HEK293 (cell line): ENCODE data around the gene GUCY1B1.

ENCODE experiments used
- SALL2 ChIP-seq: fragments of 450-650 bp; formaldehyde crosslinking; IDR thresholded peaks from 2 replicates; pipeline ENCODE4 v1.5.0; 2017; ENCODE audit warnings: missing biosample characterization, mild to moderate bottlenecking, missing genetic modification characterization, borderline replicate concordance
- ZFP41 ChIP-seq: fragments of 450-650 bp; formaldehyde crosslinking; IDR thresholded peaks from 2 replicates; pipeline ENCODE4 v1.5.1; 2016; ENCODE audit warnings: missing biosample characterization, missing genetic modification characterization, borderline replicate concordance
- ZNF274 ChIP-seq, 2 experiments: fragments of 200-500 bp in 1 of 2; fragments of 450-650 bp in 1 of 2; sonication (Bioruptor generic) in 1 of 2; formaldehyde crosslinking in 1 of 2; IDR thresholded peaks; 2 replicates each; pipeline versions ENCODE4 v1.5.1 to v1.6.1; 2014 to 2016; ENCODE audit warnings: borderline replicate concordance in 1 of 2, inconsistent platforms in 1 of 2, low read length in 1 of 2, missing biosample characterization in 1 of 2, missing genetic modification characterization in 1 of 2
- ZNF830 ChIP-seq: fragments of 450-650 bp; IDR thresholded peaks from 2 replicates; pipeline ENCODE4 v1.5.0; 2018; ENCODE audit warnings: missing biosample characterization, missing genetic modification characterization, low read depth, mild to moderate bottlenecking, moderate library complexity
- TF ChIP-seq, protein P1 (sequence below): fragments of 450-650 bp; formaldehyde crosslinking; IDR thresholded peaks from 2 replicates; pipeline ENCODE4 v1.5.1; 2016; ENCODE audit warnings: missing biosample characterization, missing genetic modification characterization, borderline replicate concordance

DNA sequence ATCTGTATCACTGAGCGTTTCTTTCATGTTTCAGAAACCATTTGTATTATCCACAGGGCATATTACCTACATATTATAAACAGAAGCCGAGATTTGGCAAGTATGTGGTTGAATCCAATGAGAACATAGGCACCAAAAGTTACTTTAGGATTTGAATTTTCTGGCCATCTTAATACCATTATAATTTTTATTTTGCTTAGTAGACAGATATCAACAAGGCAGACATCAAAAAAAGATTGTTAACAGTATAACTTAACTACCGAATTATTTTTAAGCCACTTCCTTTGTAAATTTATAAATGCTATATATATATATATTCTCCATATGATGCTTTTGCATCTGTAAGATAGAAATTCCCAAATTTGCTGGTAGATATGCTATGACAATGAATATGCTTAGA lies 2.2 kb downstream of the GUCY1B1 start:
- TF ChIP-seq ZNF274 (IDR thresholded peaks at IDR 0.05; ENCODE audit: low read length) (no peak), ZNF274 (tag by site-specific recombination; IDR thresholded peaks at IDR 0.05; ENCODE audit: borderline replicate concordance) (no peak), SALL2 (tag by site-specific recombination) (no peak), ZFP41 (no peak), ZNF830 (tag by site-specific recombination) (no peak)
- TF ChIP-seq, protein P1, sequence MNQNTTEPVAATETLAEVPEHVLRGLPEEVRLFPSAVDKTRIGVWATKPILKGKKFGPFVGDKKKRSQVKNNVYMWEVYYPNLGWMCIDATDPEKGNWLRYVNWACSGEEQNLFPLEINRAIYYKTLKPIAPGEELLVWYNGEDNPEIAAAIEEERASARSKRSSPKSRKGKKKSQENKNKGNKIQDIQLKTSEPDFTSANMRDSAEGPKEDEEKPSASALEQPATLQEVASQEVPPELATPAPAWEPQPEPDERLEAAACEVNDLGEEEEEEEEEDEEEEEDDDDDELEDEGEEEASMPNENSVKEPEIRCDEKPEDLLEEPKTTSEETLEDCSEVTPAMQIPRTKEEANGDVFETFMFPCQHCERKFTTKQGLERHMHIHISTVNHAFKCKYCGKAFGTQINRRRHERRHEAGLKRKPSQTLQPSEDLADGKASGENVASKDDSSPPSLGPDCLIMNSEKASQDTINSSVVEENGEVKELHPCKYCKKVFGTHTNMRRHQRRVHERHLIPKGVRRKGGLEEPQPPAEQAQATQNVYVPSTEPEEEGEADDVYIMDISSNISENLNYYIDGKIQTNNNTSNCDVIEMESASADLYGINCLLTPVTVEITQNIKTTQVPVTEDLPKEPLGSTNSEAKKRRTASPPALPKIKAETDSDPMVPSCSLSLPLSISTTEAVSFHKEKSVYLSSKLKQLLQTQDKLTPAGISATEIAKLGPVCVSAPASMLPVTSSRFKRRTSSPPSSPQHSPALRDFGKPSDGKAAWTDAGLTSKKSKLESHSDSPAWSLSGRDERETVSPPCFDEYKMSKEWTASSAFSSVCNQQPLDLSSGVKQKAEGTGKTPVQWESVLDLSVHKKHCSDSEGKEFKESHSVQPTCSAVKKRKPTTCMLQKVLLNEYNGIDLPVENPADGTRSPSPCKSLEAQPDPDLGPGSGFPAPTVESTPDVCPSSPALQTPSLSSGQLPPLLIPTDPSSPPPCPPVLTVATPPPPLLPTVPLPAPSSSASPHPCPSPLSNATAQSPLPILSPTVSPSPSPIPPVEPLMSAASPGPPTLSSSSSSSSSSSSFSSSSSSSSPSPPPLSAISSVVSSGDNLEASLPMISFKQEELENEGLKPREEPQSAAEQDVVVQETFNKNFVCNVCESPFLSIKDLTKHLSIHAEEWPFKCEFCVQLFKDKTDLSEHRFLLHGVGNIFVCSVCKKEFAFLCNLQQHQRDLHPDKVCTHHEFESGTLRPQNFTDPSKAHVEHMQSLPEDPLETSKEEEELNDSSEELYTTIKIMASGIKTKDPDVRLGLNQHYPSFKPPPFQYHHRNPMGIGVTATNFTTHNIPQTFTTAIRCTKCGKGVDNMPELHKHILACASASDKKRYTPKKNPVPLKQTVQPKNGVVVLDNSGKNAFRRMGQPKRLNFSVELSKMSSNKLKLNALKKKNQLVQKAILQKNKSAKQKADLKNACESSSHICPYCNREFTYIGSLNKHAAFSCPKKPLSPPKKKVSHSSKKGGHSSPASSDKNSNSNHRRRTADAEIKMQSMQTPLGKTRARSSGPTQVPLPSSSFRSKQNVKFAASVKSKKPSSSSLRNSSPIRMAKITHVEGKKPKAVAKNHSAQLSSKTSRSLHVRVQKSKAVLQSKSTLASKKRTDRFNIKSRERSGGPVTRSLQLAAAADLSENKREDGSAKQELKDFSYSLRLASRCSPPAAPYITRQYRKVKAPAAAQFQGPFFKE (tag by site-specific recombination) = no peak
